Left renal pelvis (tissue), 4 donors: ENCODE measurements around the gene ZNF408. TPM values are rescaled to one million over a fixed set of nuclear protein-coding genes. Genes with fewer than 3 reads are reported as not detected.
"Not testable (repeated sequence)": the region's sequence is repeated elsewhere in the genome, so short reads cannot be mapped to it uniquely, and the experiment has no call there.

Experiments
- DNase-seq, 4 donors: peaks; one replicate each; pipeline ENCODE4 v3.0.0-alpha.2; 2013; ENCODE audit warnings: low read depth in 4 of 4, low spot score in 3 of 4
- polyA plus RNA-seq, 4 donors: library from polyadenylated mRNA; unstranded; fragments of 120-200 nt; gene quantifications; one replicate each; pipeline ENCODE4 v1.2.1, GENCODE V29; 2013; ENCODE audit not compliant: insufficient read length in 4 of 4

The ZNF408 gene
- polyA plus RNA-seq, 4 donors, result 7.0 to 11.0 (median 8.8) TPM

DNA sequence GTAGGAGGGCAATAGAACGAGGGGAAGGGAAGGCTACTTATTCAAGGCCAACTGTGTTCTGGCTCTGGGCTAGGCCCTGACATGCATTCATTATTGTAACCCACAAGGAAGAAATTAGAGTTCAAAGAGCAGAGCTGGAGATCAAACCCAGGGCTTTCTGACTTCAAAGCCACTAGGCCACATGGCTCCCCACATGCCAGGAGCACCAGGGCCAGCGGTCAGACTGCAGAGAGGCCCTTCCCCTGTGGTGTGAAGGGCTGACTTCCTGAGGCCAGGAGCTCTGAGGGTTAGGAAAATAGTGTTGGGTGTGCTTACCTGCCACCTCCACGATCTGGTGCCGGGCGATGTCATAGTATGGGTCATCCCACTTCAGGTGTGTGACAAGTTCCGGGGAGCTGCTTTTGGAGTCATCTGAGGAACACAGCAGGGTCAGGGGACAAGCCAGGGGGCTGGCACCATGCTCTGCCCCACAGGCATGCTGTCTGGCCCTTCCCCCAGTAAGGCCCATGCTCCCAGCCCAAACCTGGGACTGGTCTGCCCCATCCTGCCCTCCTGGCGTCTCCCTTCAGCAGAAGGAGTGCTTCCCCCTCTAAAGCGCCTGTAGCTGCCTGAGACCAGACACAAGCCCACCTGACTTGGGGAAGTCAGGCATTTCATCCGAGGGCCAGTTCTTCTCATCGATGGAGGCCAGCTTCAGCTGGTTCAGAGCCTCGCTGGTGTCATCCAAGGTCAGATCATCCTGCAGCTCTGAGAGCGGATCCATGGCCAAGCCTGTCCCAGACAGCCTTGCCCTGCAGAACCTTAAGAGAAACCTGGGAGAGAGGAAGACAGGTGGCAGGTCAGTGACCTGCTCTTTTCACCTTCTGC lies 5.3 kb upstream of the ZNF408 start:
- DNase-seq, result no peak

DNA sequence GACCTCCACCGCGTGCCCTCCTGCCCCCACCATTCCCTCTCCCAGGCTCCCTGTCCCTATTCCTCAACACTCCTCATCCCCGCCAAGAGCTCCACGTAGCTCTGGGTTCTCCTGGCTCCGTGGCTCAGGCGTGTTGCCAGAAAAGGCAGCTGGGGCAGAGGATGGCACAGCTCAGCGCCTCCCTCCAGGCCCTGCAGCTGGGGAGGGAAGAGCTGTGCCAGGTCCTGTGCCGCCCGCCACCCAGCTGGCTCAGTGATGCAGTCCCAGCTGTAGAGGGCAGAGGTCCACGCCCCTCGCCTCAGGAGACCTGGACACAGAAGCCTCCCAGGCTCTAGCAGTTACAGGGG lies 4.6 kb upstream of the ZNF408 start:
- no peak for DNase-seq

GRCh38 chr11:46697303-46697702 lies 3.5 kb upstream of the ZNF408 start:
- DNase-seq, result no peak

- DNase-seq, result no peak
Measured at GRCh38 chr11:46697723-46698122, 3.1 kb upstream of the ZNF408 start.

- DNase-seq, result no peak
Measured at GRCh38 chr11:46698597-46698996, 2.2 kb upstream of the ZNF408 start.

DNA sequence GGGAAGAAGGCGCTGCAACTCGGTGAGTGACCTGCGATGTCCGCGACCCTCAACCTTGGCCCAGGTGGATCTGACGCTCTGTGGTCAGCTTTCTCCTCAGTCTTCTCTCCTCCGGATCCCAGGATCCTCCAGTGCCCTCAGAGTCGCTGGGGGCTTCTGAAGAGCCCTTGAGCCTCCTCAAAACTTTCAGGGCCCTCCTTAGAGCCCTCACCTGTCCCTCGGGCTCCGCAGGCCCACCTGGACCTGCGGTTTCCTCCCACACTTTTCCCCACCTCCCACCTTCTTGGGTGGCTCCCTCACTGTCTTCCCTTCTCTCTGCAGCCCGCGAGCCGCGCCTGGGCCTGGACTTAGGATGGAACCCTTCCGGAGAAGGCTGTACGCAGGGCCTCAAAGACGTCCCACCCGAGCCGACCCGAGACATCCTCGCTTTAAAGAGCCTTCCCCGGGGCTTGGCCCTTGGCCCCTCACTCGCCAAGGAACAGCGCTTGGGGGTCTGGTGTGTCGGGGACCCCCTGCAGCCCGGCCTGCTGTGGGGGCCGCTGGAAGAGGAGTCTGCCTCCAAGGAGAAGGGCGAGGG lies 335 bp downstream of the ZNF408 start:
- no peak for DNase-seq

DNA sequence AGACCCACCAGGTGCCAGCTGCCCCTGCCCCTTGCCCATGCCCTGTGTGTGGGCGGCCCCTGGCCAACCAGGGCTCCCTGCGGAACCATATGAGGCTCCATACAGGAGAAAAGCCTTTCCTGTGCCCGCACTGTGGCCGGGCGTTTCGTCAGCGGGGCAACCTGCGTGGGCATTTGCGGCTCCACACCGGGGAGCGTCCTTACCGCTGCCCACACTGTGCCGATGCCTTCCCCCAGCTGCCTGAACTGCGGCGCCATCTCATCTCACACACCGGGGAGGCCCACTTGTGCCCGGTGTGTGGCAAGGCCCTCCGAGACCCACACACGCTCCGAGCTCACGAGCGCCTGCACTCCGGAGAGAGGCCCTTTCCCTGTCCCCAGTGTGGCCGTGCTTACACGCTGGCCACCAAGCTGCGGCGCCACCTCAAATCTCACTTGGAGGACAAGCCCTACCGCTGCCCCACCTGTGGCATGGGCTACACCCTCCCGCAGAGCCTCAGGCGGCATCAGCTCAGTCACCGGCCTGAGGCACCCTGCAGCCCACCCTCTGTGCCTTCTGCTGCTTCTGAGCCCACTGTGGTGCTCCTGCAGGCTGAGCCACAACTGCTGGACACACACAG lies 4.3 kb downstream of the ZNF408 start:
- no peak for DNase-seq

DNA sequence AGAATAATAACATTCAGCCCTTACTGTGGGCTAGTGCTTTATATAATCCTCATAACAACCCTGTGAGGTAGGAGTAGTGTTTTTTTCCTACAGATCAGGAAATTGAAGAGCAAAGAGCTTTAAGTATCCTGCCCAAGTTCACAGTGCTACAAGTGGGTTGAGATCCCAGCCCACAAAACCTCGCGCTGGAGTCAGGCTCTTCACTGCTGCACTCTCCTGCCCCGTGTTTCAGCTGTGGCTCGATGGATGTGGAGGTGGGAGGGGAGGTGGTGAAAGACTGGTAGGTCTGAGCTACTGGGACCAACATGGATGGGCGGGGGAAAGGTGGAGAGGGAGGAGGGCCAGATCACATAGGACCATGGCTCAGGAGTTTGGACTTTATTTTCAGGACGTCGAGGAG lies 6.1 kb downstream of the ZNF408 start:
- DNase-seq, result no peak

- not testable (repeated sequence) for DNase-seq
Measured at GRCh38 chr11:46709351-46709750, 8.5 kb downstream of the ZNF408 start.

- no peak for DNase-seq
Measured at GRCh38 chr11:46710821-46711269, 10.0 kb downstream of the ZNF408 start.

- no peak for DNase-seq
Measured at GRCh38 chr11:46711303-46711702, 10.5 kb downstream of the ZNF408 start.

- no peak for DNase-seq
Measured at GRCh38 chr11:46712874-46713576, 12.2 kb downstream of the ZNF408 start.

DNA sequence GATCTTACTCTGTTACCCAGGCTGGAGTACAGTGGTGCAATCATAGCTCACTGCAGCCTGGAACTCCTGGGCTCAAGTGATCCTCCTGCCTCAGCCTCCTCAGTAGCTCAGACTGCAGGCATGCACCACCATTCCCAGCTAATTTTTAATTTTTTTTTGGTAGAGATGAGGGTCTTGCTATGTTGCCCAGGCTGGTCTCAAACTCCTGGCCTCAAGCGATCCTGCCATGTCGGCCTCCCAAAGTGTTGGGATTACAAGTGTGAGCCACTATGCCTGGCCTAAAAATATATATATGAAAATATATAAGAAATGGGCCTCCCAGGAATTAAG lies 17.0 kb downstream of the ZNF408 start:
- DNase-seq, result not testable (repeated sequence)

GRCh38 chr11:46718155-46719019 lies 17.6 kb downstream of the ZNF408 start:
- no peak for DNase-seq

- no peak for DNase-seq
Measured at GRCh38 chr11:46719048-46719542, 18.3 kb downstream of the ZNF408 start, which contains the start of gene F2. TSS of gene F2 (plus strand) at chr11:46719213. CDS start at chr11:46719236, 23 bp downstream.

DNA sequence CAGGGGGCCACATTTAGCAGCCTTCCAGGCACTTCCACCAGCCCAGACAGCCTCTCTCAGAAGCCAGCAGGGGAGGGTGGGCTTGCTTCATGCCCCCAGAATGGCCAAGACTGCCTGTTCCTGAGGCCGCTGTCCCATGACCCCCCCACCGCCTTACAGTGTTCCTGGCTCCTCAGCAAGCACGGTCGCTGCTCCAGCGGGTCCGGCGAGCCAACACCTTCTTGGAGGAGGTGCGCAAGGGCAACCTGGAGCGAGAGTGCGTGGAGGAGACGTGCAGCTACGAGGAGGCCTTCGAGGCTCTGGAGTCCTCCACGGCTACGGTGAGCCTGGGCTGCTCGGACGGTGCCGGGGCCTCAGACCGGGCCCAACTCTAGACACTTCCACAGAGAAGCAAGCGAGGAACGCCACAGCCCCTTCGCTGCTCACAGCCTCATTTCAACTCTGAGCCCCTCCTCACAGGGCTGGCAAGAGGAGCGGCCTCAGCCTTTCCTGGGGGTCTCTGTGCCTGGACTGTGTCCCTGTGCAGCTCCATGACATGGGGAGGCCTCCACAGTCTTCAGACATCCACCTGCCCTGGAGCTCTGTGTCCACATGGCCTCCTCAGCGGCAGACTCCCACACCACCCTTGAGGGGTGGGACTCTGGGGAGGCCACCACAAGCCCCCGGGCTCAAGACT lies 18.9 kb downstream of the ZNF408 start:
- DNase-seq, result no peak

GRCh38 chr11:46721286-46721685 lies 20.5 kb downstream of the ZNF408 start:
- DNase-seq, result no peak

DNA sequence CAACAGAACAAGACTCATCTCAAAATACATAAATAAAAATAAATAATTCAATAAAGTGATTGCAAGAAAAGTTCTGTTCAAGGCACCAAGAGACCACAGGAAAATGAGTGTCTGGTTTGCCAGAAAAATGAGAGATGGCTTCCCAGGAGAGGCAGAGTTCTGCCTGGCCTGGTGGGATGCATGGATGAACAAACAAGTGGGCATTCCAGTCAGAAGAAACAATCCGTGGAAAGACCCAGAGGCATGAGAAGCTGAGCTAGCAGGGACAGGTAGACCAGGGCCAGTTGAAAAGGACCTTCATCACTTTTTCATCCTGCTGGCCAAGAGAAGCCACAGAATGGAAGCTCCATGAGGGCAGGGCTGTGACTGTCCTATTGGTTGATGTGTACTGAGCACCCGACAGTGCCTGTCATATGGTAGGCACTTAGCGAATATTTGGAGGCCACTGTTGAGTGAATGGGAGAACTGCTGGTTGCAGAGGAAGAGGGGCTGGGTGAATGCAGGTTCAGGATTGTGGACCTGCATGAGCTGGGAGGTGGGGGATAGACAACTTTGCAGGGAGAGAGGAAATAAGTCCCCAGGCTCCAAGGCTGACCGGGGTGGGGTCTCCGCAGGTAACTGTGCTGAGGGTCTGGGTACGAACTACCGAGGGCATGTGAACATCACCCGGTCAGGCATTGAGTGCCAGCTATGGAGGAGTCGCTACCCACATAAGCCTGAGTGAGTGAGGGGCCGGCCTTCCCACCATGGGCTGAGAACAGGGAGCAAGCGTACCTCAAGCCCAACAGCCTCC lies 21.9 kb downstream of the ZNF408 start:
- no peak for DNase-seq

- DNase-seq, result no peak
Measured at GRCh38 chr11:46723359-46723680, 22.5 kb downstream of the ZNF408 start.
